ENCODE data around the gene SIMC1. TPM values are rescaled to one million over a fixed set of nuclear protein-coding genes. Genes with fewer than 3 reads are reported as not detected.
A peak's percentile ranks its signal among the peaks of the same experiment; 100 is the strongest.

Gene SIMC1
- total and polyA plus RNA-seq, 7 donors, result 2.0 to 17.0 (median 7.6) TPM

- H3K27ac ChIP-seq, result no peak overlapping the region
- H3K27me3 ChIP-seq (ENCODE audit: insufficient read depth in 3 of 3, low read length in 2 of 3), result peaks cover 0 to 1% (median 0%) of the 10 kb centered on the region in 3 donors
- DNase-seq, result peak in 1 of 2 donors; percentile 26
- H3K4me3 ChIP-seq, result no peak overlapping the region
- 66 to 86% (median 77%) methylated on average over 11 of the region's 11 CpGs for WGBS, 3 donors
- no peaks in the 10 kb centered on the region for H3K9me3 ChIP-seq
- no peak for TF ChIP-seq CTCF (IDR thresholded peaks at IDR 0.05)
- peaks cover 0 to 67% of the 10 kb centered on the region in 2 donors for H3K36me3 ChIP-seq (ENCODE audit: insufficient read depth in 1 of 2, low read depth in 1 of 2)
- no peak for ATAC-seq
- intact Hi-C loops (cut with DNase I), result loop anchor here in 1 of 2 donors (2.0 kb wide), 1 partner anchor 18 kb away; no protein-coding TSS in a partner anchor
- H3K4me1 ChIP-seq, result peaks cover 9% of the 10 kb centered on the region
Observed at GRCh38 chr5:176392526-176392925, 154.3 kb downstream of the SIMC1 start.

GRCh38 chr5:176394096-176394495, 155.9 kb downstream of the SIMC1 start:
- no peak overlapping the region for H3K4me3 ChIP-seq
- H3K4me1 ChIP-seq, result peaks cover 8% of the 10 kb centered on the region
- DNase-seq (no peak), ATAC-seq (no peak)
- WGBS, 3 donors, result 85 to 88% (median 88%) methylated on average over 9 of the region's 9 CpGs
- intact Hi-C loops (cut with DNase I), result no loop called here
- no peaks in the 10 kb centered on the region for H3K9me3 ChIP-seq
- peaks cover 0 to 1% (median 0%) of the 10 kb centered on the region in 3 donors for H3K27me3 ChIP-seq (ENCODE audit: insufficient read depth in 3 of 3, low read length in 2 of 3)
- H3K36me3 ChIP-seq (ENCODE audit: insufficient read depth in 1 of 2, low read depth in 1 of 2), result peaks cover 0 to 82% of the 10 kb centered on the region in 2 donors
- TF ChIP-seq CTCF (IDR thresholded peaks at IDR 0.05), result no peak
- no peak overlapping the region for H3K27ac ChIP-seq

GRCh38 chr5:176394881-176395675, 156.9 kb downstream of the SIMC1 start:
- ATAC-seq (no peak), DNase-seq (no peak)
- Histone ChIP-seq H3K4me1 (peaks cover 2% of the 10 kb centered on the region), H3K4me3 (no peak overlapping the region), H3K36me3 (ENCODE audit: insufficient read depth in 1 of 2, low read depth in 1 of 2) (peaks cover 0 to 87% of the 10 kb centered on the region in 2 donors), H3K9me3 (no peaks in the 10 kb centered on the region), H3K27me3 (ENCODE audit: insufficient read depth in 3 of 3, low read length in 2 of 3) (peaks cover 0 to 1% (median 0%) of the 10 kb centered on the region in 3 donors), H3K27ac (no peak overlapping the region)
- no peak for TF ChIP-seq CTCF (IDR thresholded peaks at IDR 0.05)
- 76 to 90% (median 81%) methylated on average over 11 of the region's 11 CpGs for WGBS, 3 donors
- intact Hi-C loops (cut with DNase I), result no loop called here

Other genes with a start within 250 kb of the SIMC1 start
- 100 to 1,000 TPM in 1 of 4 donors, 10 to 100 TPM in 3; 46.9 to 201 (median 74.3) TPM for gene KIAA1191, start 123.3 kb downstream of the SIMC1 start, total RNA-seq
- 10 to 100 TPM; 27.0 to 70.4 (median 42.5) TPM for gene KIAA1191, start 123.3 kb downstream of the SIMC1 start, polyA plus RNA-seq
- 1 to 10 TPM; 3.1 to 6.6 (median 5.0) TPM for gene ARL10, start 127.1 kb downstream of the SIMC1 start, total RNA-seq
- 1 to 10 TPM; 1.6 to 5.3 (median 3.9) TPM for gene ARL10, start 127.1 kb downstream of the SIMC1 start, polyA plus RNA-seq
- 10 to 100 TPM; 35.6 to 76.2 (median 59.9) TPM for gene NOP16, start 150.2 kb downstream of the SIMC1 start, total RNA-seq
- 100 to 1,000 TPM in 1 of 3 donors, 10 to 100 TPM in 2; 87.5 to 206 (median 90.4) TPM for gene NOP16, start 150.2 kb downstream of the SIMC1 start, polyA plus RNA-seq
- gene HIGD2A, start 150.3 kb downstream of the SIMC1 start, total RNA-seq, result 100 to 1,000 TPM; 181 to 215 (median 212) TPM
- 100 to 1,000 TPM; 223 to 429 (median 332) TPM for gene HIGD2A, start 150.3 kb downstream of the SIMC1 start, polyA plus RNA-seq
- 100 to 1,000 TPM; 162 to 223 (median 217) TPM for gene CLTB, start 178.1 kb downstream of the SIMC1 start, total RNA-seq
- 100 to 1,000 TPM; 246 to 413 (median 340) TPM for gene CLTB, start 178.1 kb downstream of the SIMC1 start, polyA plus RNA-seq
- 10 to 100 TPM; 11.0 to 22.8 (median 14.4) TPM for gene FAF2, start 210.0 kb downstream of the SIMC1 start, total RNA-seq
- gene FAF2, start 210.0 kb downstream of the SIMC1 start, polyA plus RNA-seq, result 10 to 100 TPM in 2 of 3 donors, 1 to 10 TPM in 1; 8.4 to 20.4 (median 14.7) TPM